Measurements from ENCODE around the gene SLC4A1AP.

SLC4A1AP gene

GRCh38 chr2:27716301-27717069, 52.8 kb downstream of the SLC4A1AP start:
- no peaks in the 10 kb centered on the region for H3K36me3 ChIP-seq (ENCODE audit: control insufficient read depth in 1 of 2, insufficient read depth in 2 of 2, low read length in 2 of 2)
- peak overlapping the region; percentile 35 for H3K14ac ChIP-seq (ENCODE audit: low read length)
- H3K79me1 ChIP-seq (ENCODE audit: low read length), result peaks cover 9% of the 10 kb centered on the region
- H3K18ac ChIP-seq (ENCODE audit: low read length), result peak overlapping the region; percentile 80
- H3K4me3 ChIP-seq (ENCODE audit: low read depth, low read length), result no peak overlapping the region
- H3K4me2 ChIP-seq (ENCODE audit: low read length), result peak overlapping the region; percentile 55
- no peak overlapping the region for H2AK5ac ChIP-seq (ENCODE audit: low read length)
- H3K79me2 ChIP-seq (ENCODE audit: control insufficient read depth, insufficient read depth, low read length, poor library complexity), result peaks cover 2% of the 10 kb centered on the region
- H3K27ac ChIP-seq (ENCODE audit: low read depth, low read length), result peak overlapping the region; percentile 42
- H4K12ac ChIP-seq (ENCODE audit: low read depth, low read length), result no peak overlapping the region
- peak overlapping the region; percentile 74 for H2BK5ac ChIP-seq (ENCODE audit: low read depth, low read length, poor library complexity)
- H3K27me3 ChIP-seq (ENCODE audit: insufficient read depth, low read length), result no peaks in the 10 kb centered on the region
- peak overlapping the region; percentile 29 for H3K9ac ChIP-seq (ENCODE audit: low read length)
- H2AFZ ChIP-seq (ENCODE audit: insufficient read depth, low read length, poor library complexity), result peak overlapping the region; percentile 37
- H4K8ac ChIP-seq (ENCODE audit: low read depth, low read length), result peak overlapping the region; percentile 73
- no peak overlapping the region for H3K23ac ChIP-seq (ENCODE audit: low read length)
- peak overlapping the region; percentile 57 for H3K4ac ChIP-seq (ENCODE audit: low read depth, low read length)
- DNase-seq, result no peak
- H4K91ac ChIP-seq (ENCODE audit: low read depth, low read length), result peak overlapping the region; percentile 81
- H3K4me1 ChIP-seq (ENCODE audit: control insufficient read depth in 1 of 2, insufficient read depth in 2 of 2, low read length in 2 of 2), result peaks cover 5 to 14% of the 10 kb centered on the region in 2 experiments
- no peak overlapping the region for H2BK12ac ChIP-seq (ENCODE audit: low read length)
- no peaks in the 10 kb centered on the region for H3K9me3 ChIP-seq (ENCODE audit: insufficient read depth, low read depth, low read length)
- H2BK120ac ChIP-seq (ENCODE audit: insufficient read depth, low read length, poor library complexity), result peak overlapping the region; percentile 64
- no CpG with 5 or more reads among the region's 25 CpGs for WGBS (ENCODE audit: extremely low coverage, insufficient coverage, insufficient read length)

GRCh38 chr2:27717070-27717795, 53.5 kb downstream of the SLC4A1AP start:
- no peak overlapping the region for H3K4ac ChIP-seq (ENCODE audit: low read depth, low read length)
- H2BK12ac ChIP-seq (ENCODE audit: low read length), result no peak overlapping the region
- H2BK5ac ChIP-seq (ENCODE audit: low read depth, low read length, poor library complexity), result no peak overlapping the region
- peak overlapping the region; percentile 42 for H3K27ac ChIP-seq (ENCODE audit: low read depth, low read length)
- no peak overlapping the region for H4K8ac ChIP-seq (ENCODE audit: low read depth, low read length)
- H2AK5ac ChIP-seq (ENCODE audit: low read length), result no peak overlapping the region
- peaks cover 5 to 12% of the 10 kb centered on the region in 2 experiments for H3K4me1 ChIP-seq (ENCODE audit: control insufficient read depth in 1 of 2, insufficient read depth in 2 of 2, low read length in 2 of 2)
- H3K23ac ChIP-seq (ENCODE audit: low read length), result no peak overlapping the region
- H2AFZ ChIP-seq (ENCODE audit: insufficient read depth, low read length, poor library complexity), result no peak overlapping the region
- H3K14ac ChIP-seq (ENCODE audit: low read length), result no peak overlapping the region
- H3K27me3 ChIP-seq (ENCODE audit: insufficient read depth, low read length), result no peaks in the 10 kb centered on the region
- H3K4me2 ChIP-seq (ENCODE audit: low read length), result no peak overlapping the region
- no peak overlapping the region for H3K18ac ChIP-seq (ENCODE audit: low read length)
- H4K91ac ChIP-seq (ENCODE audit: low read depth, low read length), result no peak overlapping the region
- peaks cover 2% of the 10 kb centered on the region for H3K79me2 ChIP-seq (ENCODE audit: control insufficient read depth, insufficient read depth, low read length, poor library complexity)
- no peaks in the 10 kb centered on the region for H3K36me3 ChIP-seq (ENCODE audit: control insufficient read depth in 1 of 2, insufficient read depth in 2 of 2, low read length in 2 of 2)
- no peaks in the 10 kb centered on the region for H3K9me3 ChIP-seq (ENCODE audit: insufficient read depth, low read depth, low read length)
- no CpG with 5 or more reads among the region's 9 CpGs for WGBS (ENCODE audit: extremely low coverage, insufficient coverage, insufficient read length)
- peak; percentile 17 to 69 for DNase-seq
- no peak overlapping the region for H4K12ac ChIP-seq (ENCODE audit: low read depth, low read length)
- no peak overlapping the region for H2BK120ac ChIP-seq (ENCODE audit: insufficient read depth, low read length, poor library complexity)
- peaks cover 9% of the 10 kb centered on the region for H3K79me1 ChIP-seq (ENCODE audit: low read length)
- H3K4me3 ChIP-seq (ENCODE audit: low read depth, low read length), result no peak overlapping the region
- no peak overlapping the region for H3K9ac ChIP-seq (ENCODE audit: low read length)

- WGBS (ENCODE audit: extremely low coverage, insufficient coverage, insufficient read length), result no CpG with 5 or more reads among the region's 7 CpGs
Measured at GRCh38 chr2:27720004-27720551, 56.4 kb downstream of the SLC4A1AP start.

GRCh38 chr2:27721335-27721734, 57.6 kb downstream of the SLC4A1AP start:
- Histone ChIP-seq H2BK5ac (ENCODE audit: low read depth, low read length, poor library complexity) (no peak overlapping the region), H4K8ac (ENCODE audit: low read depth, low read length) (no peak overlapping the region), H3K4me1 (ENCODE audit: control insufficient read depth in 1 of 2, insufficient read depth in 2 of 2, low read length in 2 of 2) (peaks cover 2 to 4% of the 10 kb centered on the region in 2 experiments), H3K36me3 (ENCODE audit: control insufficient read depth in 1 of 2, insufficient read depth in 2 of 2, low read length in 2 of 2) (no peaks in the 10 kb centered on the region), H2BK120ac (ENCODE audit: insufficient read depth, low read length, poor library complexity) (no peak overlapping the region), H3K4me3 (ENCODE audit: low read depth, low read length) (no peak overlapping the region), H3K23ac (ENCODE audit: low read length) (no peak overlapping the region), H4K12ac (ENCODE audit: low read depth, low read length) (no peak overlapping the region), H3K27me3 (ENCODE audit: insufficient read depth, low read length) (no peaks in the 10 kb centered on the region), H3K27ac (ENCODE audit: low read depth, low read length) (no peak overlapping the region), H2BK12ac (ENCODE audit: low read length) (no peak overlapping the region), H3K4ac (ENCODE audit: low read depth, low read length) (no peak overlapping the region), H4K91ac (ENCODE audit: low read depth, low read length) (no peak overlapping the region), H3K4me2 (ENCODE audit: low read length) (no peak overlapping the region), H3K9ac (ENCODE audit: low read length) (no peak overlapping the region), H3K79me2 (ENCODE audit: control insufficient read depth, insufficient read depth, low read length, poor library complexity) (no peaks in the 10 kb centered on the region), H3K14ac (ENCODE audit: low read length) (no peak overlapping the region), H3K9me3 (ENCODE audit: insufficient read depth, low read depth, low read length) (no peaks in the 10 kb centered on the region), H2AFZ (ENCODE audit: insufficient read depth, low read length, poor library complexity) (no peak overlapping the region), H3K79me1 (ENCODE audit: low read length) (no peaks in the 10 kb centered on the region), H3K18ac (ENCODE audit: low read length) (no peak overlapping the region), H2AK5ac (ENCODE audit: low read length) (no peak overlapping the region)
- no CpG with 5 or more reads among the region's 8 CpGs for WGBS (ENCODE audit: extremely low coverage, insufficient coverage, insufficient read length)
- DNase-seq, result peak in 1 of 2 donors; percentile 33

More at GRCh38 chr2:27720004-27720551, 56.4 kb downstream of the SLC4A1AP start:
- H3K79me2 ChIP-seq (ENCODE audit: control insufficient read depth, insufficient read depth, low read length, poor library complexity), result peaks cover 2% of the 10 kb centered on the region
- H2BK12ac ChIP-seq (ENCODE audit: low read length), result no peak overlapping the region
- no peak overlapping the region for H3K4ac ChIP-seq (ENCODE audit: low read depth, low read length)
- no peak overlapping the region for H3K27ac ChIP-seq (ENCODE audit: low read depth, low read length)
- H3K9ac ChIP-seq (ENCODE audit: low read length), result no peak overlapping the region
- no peak overlapping the region for H2BK120ac ChIP-seq (ENCODE audit: insufficient read depth, low read length, poor library complexity)
- H3K23ac ChIP-seq (ENCODE audit: low read length), result no peak overlapping the region
- no peak overlapping the region for H3K4me3 ChIP-seq (ENCODE audit: low read depth, low read length)
- no peak overlapping the region for H2AK5ac ChIP-seq (ENCODE audit: low read length)
- no peak overlapping the region for H4K91ac ChIP-seq (ENCODE audit: low read depth, low read length)
- no peak overlapping the region for H4K8ac ChIP-seq (ENCODE audit: low read depth, low read length)
- no peaks in the 10 kb centered on the region for H3K9me3 ChIP-seq (ENCODE audit: insufficient read depth, low read depth, low read length)
- no peak overlapping the region for H3K14ac ChIP-seq (ENCODE audit: low read length)
- H3K27me3 ChIP-seq (ENCODE audit: insufficient read depth, low read length), result no peaks in the 10 kb centered on the region
- H3K4me1 ChIP-seq (ENCODE audit: control insufficient read depth in 1 of 2, insufficient read depth in 2 of 2, low read length in 2 of 2), result peaks cover 5 to 10% of the 10 kb centered on the region in 2 experiments
- no peak overlapping the region for H2BK5ac ChIP-seq (ENCODE audit: low read depth, low read length, poor library complexity)
- peaks cover 7% of the 10 kb centered on the region for H3K79me1 ChIP-seq (ENCODE audit: low read length)
- peak overlapping the region; percentile 16 for H4K12ac ChIP-seq (ENCODE audit: low read depth, low read length)
- no peak overlapping the region for H2AFZ ChIP-seq (ENCODE audit: insufficient read depth, low read length, poor library complexity)
- H3K36me3 ChIP-seq (ENCODE audit: control insufficient read depth in 1 of 2, insufficient read depth in 2 of 2, low read length in 2 of 2), result no peaks in the 10 kb centered on the region
- no peak overlapping the region for H3K18ac ChIP-seq (ENCODE audit: low read length)
- H3K4me2 ChIP-seq (ENCODE audit: low read length), result no peak overlapping the region
- DNase-seq, result peak; percentile 67 to 68
